ENCODE measurements around the gene ZNF830.
A peak's percentile ranks its signal among the peaks of the same experiment; 100 is the strongest.
"Not testable (repeated sequence)": the region's sequence is repeated elsewhere in the genome, so short reads cannot be mapped to it uniquely, and the experiment has no call there.

ZNF830 gene, protein sequence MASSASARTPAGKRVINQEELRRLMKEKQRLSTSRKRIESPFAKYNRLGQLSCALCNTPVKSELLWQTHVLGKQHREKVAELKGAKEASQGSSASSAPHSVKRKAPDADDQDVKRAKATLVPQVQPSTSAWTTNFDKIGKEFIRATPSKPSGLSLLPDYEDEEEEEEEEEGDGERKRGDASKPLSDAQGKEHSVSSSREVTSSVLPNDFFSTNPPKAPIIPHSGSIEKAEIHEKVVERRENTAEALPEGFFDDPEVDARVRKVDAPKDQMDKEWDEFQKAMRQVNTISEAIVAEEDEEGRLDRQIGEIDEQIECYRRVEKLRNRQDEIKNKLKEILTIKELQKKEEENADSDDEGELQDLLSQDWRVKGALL

DNA sequence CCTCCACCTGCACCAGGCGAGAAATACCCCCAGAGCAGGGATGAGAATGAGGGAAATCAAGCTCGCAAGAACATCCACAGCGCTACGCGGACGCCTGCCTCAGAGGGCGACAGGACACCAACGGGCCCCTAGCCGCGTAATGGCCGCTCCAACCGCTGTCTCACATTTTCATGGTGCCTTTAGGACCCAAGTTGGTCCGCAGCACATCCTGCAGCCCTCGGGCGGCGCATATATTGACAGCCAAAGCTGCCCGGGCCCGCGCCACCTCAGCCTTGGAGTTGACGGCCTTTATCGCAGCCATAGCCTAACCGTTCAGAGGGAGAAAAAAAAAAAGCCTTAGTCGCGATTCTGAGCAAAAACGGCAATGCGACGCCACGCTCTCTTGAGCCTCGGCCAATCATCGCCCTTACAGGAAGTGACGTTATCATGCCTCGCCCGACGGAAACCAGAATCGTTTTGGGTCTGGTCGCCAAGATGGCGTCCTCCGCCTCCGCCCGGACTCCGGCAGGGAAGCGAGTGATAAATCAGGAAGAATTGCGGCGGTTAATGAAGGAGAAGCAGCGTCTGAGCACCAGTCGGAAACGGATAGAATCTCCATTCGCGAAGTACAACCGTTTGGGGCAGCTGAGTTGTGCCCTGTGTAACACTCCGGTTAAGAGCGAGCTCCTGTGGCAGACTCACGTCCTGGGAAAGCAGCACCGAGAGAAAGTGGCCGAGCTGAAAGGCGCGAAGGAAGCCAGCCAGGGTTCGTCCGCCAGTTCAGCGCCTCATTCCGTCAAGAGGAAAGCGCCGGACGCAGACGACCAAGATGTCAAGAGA is at the start of gene ZNF830, which contains the start of gene CCT6B:
Gene ZNF830 (plus strand): TSS at position 448 of the 819 bp plus-strand sequence. CDS start 27 bp downstream, at position 475.
Gene CCT6B (minus strand): TSS at position 368 of the 819 bp plus-strand sequence. CDS start 67 bp downstream, at position 301.
- DNase-seq = peak; percentile 92
- in situ Hi-C loops (cut with MboI; ENCODE audit: low pct_unique_long_range_greater_than_20kb, low sequenced_read_pairs) = no loop called here

DNA sequence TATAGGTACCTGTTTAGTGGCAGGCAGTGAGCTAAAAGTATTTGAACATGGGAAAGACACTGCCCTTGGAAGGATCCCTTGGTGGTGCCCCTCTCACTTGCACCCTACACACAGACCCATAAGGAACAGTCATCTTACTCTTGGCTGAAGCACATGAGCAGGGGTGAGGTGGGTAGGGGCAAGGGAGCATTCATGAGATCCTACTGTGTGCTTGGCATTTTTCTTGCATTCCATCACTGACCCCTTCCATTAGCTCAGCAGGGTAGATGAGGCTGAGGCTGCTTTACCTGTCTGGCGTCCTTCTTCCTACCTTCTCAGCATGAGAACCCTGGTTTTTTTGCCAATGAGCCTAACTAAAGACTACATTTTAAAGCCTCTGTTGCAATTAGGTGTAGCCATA is 48.3 kb upstream of the ZNF830 start:
- in situ Hi-C loops (cut with MboI; ENCODE audit: low pct_unique_long_range_greater_than_20kb, low sequenced_read_pairs) = no loop called here

DNA sequence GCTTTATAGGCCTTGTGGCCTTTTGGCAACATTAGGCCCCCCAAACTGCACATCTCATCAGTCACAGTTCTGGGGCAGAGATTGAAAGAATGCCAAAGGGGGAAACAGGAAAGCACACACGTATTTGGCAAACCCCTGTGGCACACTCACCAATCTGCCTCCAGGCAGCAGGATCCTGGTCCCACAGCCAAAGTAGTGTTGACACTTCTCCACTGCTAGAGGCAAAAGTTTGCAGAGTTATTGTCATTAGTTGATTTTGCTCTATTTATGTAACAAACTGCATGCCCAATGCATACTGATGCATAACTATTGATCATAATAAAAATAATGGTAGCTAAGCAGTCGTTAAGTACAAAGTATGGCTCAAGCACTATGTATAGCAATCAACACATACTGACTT is 45.2 kb upstream of the ZNF830 start:
- no peak for DNase-seq
- in situ Hi-C loops (cut with MboI; ENCODE audit: low pct_unique_long_range_greater_than_20kb, low sequenced_read_pairs) = no loop called here

More for the DNA sequence above, 48.3 kb upstream of the ZNF830 start:
- DNase-seq = no peak

DNA sequence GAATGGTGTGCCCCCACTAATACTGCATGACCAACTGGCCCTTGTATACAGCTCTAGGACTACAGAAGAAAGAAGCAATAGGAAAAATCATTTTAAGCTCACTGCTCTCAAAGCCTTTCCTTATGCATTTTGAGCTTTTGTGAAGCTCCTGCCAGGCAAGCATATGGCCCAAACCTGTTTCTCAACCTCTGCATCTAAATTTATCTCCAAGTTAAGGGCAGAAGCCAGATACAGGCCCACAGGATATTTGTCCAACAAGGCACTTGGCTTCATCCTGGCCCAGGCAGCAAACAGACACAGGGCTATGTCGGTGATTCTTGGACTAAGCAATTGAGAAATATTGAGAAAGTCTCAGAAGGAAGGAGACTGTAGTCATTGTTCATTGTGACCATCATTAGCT is 44.0 kb upstream of the ZNF830 start:
- no peak for DNase-seq
- in situ Hi-C loops (cut with MboI; ENCODE audit: low pct_unique_long_range_greater_than_20kb, low sequenced_read_pairs) = no loop called here

DNA sequence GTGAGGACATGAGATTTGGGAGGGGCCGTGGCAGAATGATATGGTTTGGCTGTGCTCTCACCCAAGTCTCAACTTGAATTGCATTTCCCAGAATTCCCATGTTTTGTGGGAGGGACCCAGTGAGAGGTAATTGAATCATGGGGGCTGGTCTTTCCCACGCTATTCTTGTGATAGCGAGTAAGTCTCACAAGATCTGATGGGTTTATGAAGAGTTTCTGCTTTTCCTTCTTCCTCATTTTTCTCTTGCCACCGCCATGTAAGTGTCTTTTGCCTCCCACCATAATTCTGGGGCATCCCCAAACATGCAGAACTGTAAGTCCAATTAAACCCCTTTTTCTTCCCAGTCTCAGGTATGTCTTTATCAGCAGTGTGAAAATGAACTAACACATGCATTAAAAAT is 40.7 kb upstream of the ZNF830 start:
- no peak for DNase-seq
- in situ Hi-C loops (cut with MboI; ENCODE audit: low pct_unique_long_range_greater_than_20kb, low sequenced_read_pairs) = no loop called here

DNA sequence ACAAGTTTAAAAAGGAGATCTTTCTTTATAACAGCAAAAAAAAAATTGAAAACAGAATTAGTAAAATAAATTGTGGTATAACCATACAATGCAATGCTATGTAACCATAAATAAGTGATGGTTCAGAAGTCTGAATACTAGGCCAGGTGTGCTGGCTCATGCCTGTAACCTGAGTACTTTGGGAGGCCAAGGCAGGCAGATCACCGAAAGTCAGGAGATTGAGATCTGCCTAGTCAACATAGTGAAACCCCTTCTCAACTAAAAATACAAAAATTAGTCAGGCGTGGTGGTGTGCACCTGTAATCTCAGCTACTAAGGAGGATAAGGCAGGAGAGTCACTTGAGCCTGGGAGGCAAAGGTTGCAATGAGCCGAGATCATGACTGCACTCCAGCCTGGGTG is 34.7 kb upstream of the ZNF830 start:
- in situ Hi-C loops (cut with MboI; ENCODE audit: low pct_unique_long_range_greater_than_20kb, low sequenced_read_pairs) = no loop called here

DNA sequence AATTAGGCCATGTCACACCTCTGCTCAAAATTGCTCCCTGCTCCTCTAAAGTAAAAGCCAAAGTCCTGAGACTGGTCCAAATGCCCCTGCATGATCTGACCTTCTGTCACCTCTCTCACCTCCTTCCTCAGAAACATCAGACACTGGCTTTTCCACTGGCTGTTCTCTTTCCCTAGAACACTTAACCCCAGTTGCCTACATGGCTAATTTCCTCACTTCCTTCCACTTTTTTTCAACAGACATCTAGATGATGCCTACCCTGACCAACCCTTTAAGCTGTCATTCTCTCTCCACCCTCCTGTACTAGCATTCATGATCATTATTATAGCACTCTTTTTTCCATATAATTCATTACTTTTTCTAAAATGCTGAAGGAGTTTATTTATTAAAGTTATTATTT is 31.1 kb upstream of the ZNF830 start:
- in situ Hi-C loops (cut with MboI; ENCODE audit: low pct_unique_long_range_greater_than_20kb, low sequenced_read_pairs) = no loop called here
- peak; percentile 3 for DNase-seq

More for the DNA sequence above, 34.7 kb upstream of the ZNF830 start:
- no peak for DNase-seq

DNA sequence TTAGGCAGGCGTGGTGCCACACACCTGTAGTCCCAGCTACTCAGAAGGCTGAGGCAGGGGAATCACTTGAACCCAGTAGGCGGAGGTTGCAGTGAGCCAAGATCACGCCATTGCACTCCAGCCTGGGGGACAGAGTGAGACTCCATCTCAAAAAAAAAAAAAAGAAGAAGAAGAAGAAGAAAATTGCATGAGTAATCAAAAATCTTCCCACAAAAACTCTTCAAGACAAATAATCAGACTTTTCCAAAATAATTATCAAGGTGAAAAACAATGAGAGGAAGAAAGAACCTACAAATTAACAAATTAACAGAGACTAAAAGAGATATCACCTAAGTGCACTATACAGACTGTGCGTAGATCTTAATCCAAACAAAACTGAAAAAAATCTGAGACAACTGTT is 10.6 kb upstream of the ZNF830 start:
- DNase-seq; in situ Hi-C loops (cut with MboI; ENCODE audit: low pct_unique_long_range_greater_than_20kb, low sequenced_read_pairs): not testable (repeated sequence)

DNA sequence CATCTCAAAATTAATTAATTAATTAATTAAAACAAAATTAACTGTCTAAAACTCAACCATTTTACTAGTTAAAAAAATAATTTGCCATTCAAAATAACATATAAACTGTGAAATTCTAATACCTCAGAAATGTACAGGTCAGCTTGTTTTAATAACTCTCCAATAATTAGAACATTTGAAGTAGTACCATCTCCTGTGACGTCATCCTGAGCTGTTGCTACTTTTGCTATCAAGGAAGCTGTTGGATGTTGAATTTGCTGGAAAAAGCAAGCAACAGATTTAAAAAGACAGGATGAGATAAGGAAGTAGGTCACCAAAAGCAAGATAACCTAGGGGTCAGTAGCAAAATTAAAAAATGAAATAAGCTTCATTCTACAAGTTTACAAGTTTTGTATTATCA is 2.9 kb upstream of the ZNF830 start:
- no peak for DNase-seq
- in situ Hi-C loops (cut with MboI; ENCODE audit: low pct_unique_long_range_greater_than_20kb, low sequenced_read_pairs) = no loop called here

DNA sequence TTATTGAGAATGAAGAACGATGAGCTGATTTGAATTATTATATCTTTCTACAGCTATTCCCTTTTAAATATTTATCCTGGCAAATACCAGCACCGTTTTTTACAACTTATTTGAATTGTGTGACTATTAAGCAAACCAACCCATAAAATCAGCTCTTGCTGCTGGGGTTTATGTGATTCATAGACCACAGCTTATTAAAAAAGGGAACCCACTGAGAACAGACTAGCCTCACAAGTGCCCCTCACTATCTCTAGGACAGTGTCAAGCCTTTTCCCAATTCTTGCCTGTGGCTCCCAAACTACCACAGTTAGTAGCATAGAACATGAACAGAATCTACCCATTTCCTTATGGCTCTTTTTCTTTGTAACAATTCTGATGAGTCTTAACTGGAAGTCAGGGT is 12.8 kb downstream of the ZNF830 start:
- in situ Hi-C loops (cut with MboI; ENCODE audit: low pct_unique_long_range_greater_than_20kb, low sequenced_read_pairs) = no loop called here
- no peak for DNase-seq

DNA sequence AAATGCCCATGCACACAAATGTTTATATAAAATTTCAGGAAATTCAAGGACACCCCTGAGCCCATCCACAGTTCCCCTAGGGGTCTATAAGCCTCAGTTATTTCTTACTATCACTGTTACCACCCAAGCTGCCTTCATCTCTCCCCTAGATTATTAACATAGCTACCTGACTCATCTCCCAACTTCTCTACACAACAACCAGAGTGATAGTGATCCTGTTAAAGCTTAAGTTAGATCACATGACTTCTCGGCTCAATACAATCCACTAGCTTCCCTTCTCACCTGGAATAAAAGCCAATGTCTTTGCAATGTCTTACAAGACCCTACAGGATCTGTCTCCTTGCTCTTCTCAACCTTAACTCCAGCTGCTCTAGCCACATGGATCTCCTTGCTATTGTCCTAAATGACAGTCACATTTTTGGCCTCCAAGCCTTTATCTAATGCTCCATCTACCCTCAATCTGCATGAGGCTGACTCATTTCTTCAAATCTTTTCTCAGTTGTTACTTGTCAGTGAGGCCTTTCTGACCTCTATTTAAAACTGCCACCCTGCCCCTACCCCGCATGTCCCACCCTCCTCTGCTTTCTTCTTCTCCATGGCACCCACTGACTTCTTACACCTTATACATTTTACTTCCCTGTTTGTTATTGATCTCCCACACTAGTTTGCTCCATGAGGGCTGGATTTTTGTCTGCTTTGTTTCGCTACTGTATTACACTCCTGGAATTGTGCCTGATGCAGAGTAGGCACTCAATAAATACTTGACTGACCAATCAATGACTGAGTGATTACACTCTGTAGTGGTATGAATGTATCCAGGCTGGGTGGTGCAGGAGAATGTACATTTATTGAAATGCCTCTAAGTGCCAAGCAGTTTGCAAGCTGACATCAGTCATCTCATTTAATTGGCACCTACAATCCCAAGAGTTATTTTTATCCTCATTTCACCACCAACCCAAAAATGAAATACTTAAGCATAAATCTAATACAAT is 13.8 kb downstream of the ZNF830 start:
- in situ Hi-C loops (cut with MboI; ENCODE audit: low pct_unique_long_range_greater_than_20kb, low sequenced_read_pairs) = no loop called here
- DNase-seq = no peak

DNA sequence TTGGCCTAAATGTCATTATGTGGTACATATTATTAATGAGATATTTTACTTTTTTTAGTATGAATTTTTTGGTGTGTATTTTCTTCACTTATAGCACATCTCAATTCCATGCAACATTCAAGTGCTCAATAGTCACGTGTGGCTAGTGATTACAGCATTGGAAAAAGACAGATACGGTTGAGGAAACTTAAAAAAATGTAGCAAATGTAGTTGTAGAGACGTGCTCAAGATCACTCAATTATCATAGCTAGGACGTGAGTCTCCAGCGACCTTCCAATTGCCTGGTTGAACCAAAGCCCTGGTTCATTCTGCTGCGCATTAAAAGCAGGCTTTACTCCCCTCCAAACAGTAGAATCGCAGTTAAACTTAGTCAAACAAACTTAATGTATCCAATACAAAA is 17.8 kb downstream of the ZNF830 start:
- in situ Hi-C loops (cut with MboI; ENCODE audit: low pct_unique_long_range_greater_than_20kb, low sequenced_read_pairs) = no loop called here
- no peak for DNase-seq

DNA sequence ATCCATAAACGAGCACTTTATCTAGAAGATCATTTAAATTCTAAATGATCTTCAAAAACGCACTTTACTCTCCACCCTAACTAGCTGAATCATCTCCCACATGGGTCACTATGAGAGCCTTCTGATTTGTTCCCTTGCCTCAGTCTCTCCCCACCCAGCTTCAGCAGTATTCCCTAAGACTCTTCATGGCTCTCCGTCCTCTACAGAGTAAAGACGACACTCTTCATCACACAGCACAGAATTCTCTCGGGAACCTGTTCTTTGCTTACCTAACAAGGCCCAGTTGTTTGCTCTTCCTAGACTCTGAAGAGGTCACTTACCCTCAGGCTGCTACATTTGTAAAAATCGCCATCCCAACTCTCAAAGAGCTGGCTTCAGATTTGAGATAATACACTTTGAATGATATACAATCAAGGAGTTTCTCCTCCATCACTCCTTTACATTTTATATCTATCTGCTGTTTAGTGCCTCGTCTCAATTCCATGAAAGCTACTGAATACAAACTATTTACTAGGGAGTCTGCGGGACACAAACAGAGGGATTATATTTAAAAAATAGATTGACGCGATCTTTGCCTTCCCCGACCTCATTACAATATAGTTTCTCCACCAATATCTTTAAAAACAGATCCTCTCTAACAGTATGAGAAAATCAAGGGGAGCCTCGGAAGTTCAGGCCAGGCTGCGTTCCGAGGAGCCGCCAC is 18.5 kb downstream of the ZNF830 start:
- peak; percentile 15 for DNase-seq
- in situ Hi-C loops (cut with MboI; ENCODE audit: low pct_unique_long_range_greater_than_20kb, low sequenced_read_pairs) = no loop called here

DNA sequence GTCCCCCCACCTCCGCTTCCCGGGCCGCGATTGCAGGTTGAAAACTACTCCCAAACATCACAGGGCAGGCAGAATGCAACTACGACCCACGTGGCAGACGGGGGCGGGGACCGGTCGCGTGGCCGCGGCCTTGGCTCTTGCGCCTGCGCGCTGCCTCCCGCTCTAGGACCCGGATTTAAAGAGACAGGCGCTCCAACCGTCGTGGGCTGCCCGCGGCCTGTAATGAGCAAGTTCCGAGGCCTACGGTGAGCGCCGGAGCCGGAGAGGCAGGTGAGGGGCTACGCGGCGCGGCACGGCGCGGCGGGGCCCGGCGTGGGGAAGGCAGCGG is 19.0 kb downstream of the ZNF830 start, which contains the start of gene LIG3:
Gene LIG3 (plus strand): TSS at position 160 of the 328 bp plus-strand sequence. CDS start 2,494 bp downstream, outside the sequence.
- in situ Hi-C loops (cut with MboI; ENCODE audit: low pct_unique_long_range_greater_than_20kb, low sequenced_read_pairs) = no loop called here
- DNase-seq = peak; percentile 95

DNA sequence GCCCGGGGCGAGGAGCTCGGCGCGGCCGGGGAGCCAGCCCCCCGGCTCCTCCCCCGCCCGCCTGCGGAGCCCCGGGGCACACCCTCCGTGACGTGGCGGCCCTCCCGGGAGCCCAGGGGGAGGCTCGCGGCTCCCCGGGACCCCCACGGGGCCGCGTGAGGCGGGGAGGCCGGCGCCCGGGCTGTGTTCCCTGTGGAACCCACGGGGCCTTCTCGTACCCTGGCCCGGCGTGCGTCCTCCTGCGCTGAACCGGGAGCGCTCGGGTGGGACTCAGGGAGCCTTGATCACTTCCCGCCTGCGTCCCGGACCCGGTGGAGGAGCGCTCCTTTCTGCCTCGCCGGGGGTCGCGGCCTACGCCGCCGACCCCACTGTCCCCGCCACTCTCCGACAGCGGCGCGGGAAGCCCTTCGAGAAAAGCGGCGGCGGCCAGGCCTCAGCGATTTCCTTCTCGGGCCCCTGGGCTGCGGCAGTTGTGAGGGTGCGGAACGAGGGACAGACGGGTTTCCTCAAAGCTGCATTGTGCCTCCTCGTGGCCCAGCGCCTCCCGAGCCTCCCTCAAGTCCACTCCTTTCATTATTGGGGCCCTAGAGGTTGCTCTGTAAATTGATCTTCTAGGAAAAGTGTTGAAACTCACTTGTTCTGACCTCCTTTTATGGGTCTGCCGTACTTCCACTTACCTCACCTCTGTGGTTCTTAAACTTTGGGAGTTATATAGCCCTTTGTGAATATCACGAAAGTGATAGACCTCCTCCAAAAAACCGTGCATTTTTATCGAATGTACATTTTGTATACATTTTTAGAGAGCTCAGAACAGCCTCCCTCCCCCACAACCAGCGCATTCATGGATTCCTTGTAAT is 19.6 kb downstream of the ZNF830 start:
- peak; percentile 85 for DNase-seq
- in situ Hi-C loops (cut with MboI; ENCODE audit: low pct_unique_long_range_greater_than_20kb, low sequenced_read_pairs) = no loop called here

DNA sequence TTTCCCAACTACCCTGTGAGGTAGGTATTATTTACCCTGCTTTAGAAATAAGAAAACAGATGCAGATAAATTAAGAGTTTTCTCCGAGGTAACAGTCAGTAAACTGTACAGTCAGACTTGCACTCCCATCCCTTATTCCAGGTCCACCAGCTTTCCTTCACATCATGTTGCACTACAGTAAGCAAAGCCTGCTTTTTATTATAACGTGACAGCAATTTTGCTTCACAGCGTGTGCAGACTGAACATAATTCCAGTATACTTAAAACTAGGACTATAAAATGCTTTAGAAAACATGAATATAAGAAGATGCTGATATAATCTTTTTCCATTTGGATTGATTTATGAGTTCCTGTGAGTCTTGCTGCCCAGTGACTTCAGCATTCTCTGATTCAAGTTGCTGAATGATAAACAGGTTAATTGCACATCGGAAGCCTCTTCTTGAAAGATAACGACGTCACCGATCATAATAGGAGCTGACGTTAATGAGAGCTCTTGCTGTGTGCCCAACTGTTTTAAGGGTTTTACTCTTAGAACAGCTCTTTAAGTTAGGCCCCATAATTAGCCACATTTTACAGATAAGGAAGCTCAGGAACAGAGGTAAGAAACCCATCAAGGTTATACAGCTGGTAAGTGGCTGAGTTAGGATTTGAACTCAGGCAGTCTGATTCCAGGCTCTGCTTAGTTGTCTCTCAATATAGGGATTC is 20.4 kb downstream of the ZNF830 start:
- DNase-seq = peak; percentile 60
- in situ Hi-C loops (cut with MboI; ENCODE audit: low pct_unique_long_range_greater_than_20kb, low sequenced_read_pairs) = no loop called here

DNA sequence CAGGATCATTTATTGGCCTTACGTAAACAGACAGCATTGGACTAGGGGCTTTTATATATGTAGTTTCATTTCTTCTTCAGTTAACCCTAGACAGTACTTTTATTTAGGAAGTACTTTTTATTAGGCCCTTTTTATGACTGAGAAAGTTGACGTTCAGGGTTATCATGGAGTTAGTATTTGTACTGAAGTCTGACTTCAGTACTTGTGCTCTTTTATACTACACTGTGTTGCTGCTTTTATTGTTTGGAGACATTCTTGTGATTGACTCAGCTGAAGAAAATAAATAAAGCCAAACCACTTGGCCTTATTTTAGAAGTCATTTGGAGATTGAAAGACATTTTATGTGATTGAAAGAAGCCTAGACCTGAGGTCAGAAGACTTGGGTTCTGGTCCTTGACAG is 25.9 kb downstream of the ZNF830 start:
- in situ Hi-C loops (cut with MboI; ENCODE audit: low pct_unique_long_range_greater_than_20kb, low sequenced_read_pairs) = no loop called here
- DNase-seq = no peak

Data from KBM-7 (cell line).